GM12878 (cell line): Measurements from ENCODE around the gene FAM162A. TPM values are rescaled to one million over a fixed set of nuclear protein-coding genes. Genes with fewer than 3 reads are reported as not detected.

Experiments used
- ATAC-seq: fragments of 200-7000 bp; cut with Tn5 transposase; 3 replicates; pipeline ENCODE4 v1.9.1; 2020; ENCODE audit warnings: mild to moderate bottlenecking, moderate library complexity
- BruUV-seq: library from RNA; stranded (reverse); fragments of 400-500 nt; replicated peaks from 2 replicates; lab custom pipeline; 2021; lab: Mats Ljungman, UMichigan
- CTCF ChIA-PET: fragments of 300-600 bp; sonication (Branson Sonifier 250); formaldehyde crosslinking; extraction: SDS; loops from one replicate; lab custom pipeline; 2021; ENCODE audit warnings: inconsistent platforms; lab: Yijun Ruan, JAX
- POLR2A ChIA-PET: fragments of 350-600 bp; formaldehyde crosslinking; extraction: SDS; loops from one replicate; lab custom pipeline; 2021; ENCODE audit warnings: inconsistent platforms; lab: Charles Lee
- RAD21 ChIA-PET: fragments of 300-600 bp; sonication (Branson Sonifier 250); formaldehyde crosslinking; loops from one replicate; lab custom pipeline; 2023; ENCODE audit warnings: antibody characterized with exemption; ENCODE audit not compliant: unreplicated experiment; lab: Charles Lee
- SMC1A ChIA-PET: fragments of 300-600 bp; sonication (Branson Sonifier 250); formaldehyde crosslinking; loops from one replicate; lab custom pipeline; 2023; ENCODE audit not compliant: unreplicated experiment, uncharacterized antibody; lab: Charles Lee
- DNase-seq: peaks from one replicate; pipeline ENCODE4 v3.0.0-alpha.2; 2011; ENCODE audit warnings: low read depth, low spot score
- FAIRE-seq: peaks from 3 replicates; lab custom pipeline; 2011; peaks lifted over from hg19 to GRCh38; lab: Jason Lieb, UNC
- H2AFZ ChIP-seq: 2 replicates; pipeline ENCODE4 v1.6.0; 2011; ENCODE audit warnings: low read depth, low read length, control low read depth; ENCODE audit not compliant: control insufficient read depth
- H3K27ac ChIP-seq: 2 replicates; pipeline ENCODE4 v1.5.1; 2011; ENCODE audit warnings: control low read depth; ENCODE audit not compliant: control insufficient read depth, insufficient read depth
- H3K27me3 ChIP-seq, 2 experiments: replicated peaks in 1 of 2; 2 replicates each; pipeline versions ENCODE4 v1.6.0 to v1.6.1; 2011; ENCODE audit warnings: low read length in 1 of 2; ENCODE audit not compliant: control insufficient read depth in 2 of 2, insufficient read depth in 2 of 2
- H3K36me3 ChIP-seq, 2 experiments: 2 replicates each; pipeline ENCODE4 v1.5.1; 2011; ENCODE audit warnings: low read length in 1 of 2; ENCODE audit not compliant: control insufficient read depth in 2 of 2, insufficient read depth in 2 of 2
- H3K4me1 ChIP-seq: 2 replicates; pipeline ENCODE4 v1.6.1; 2011; ENCODE audit warnings: mild to moderate bottlenecking, low read length, moderate library complexity, mixed read lengths; ENCODE audit not compliant: control insufficient read depth, insufficient read depth
- H3K4me2 ChIP-seq: 2 replicates; pipeline ENCODE4 v1.6.0; 2011; ENCODE audit warnings: control low read depth; ENCODE audit not compliant: control insufficient read depth, insufficient read depth
- H3K4me3 ChIP-seq: fragments of 200-600 bp; sonication (generic); 2 replicates; pipeline ENCODE4 v1.5.1; 2016
- H3K79me2 ChIP-seq: 2 replicates; pipeline ENCODE4 v1.6.0; 2011; ENCODE audit warnings: low read length; ENCODE audit not compliant: control insufficient read depth, insufficient read depth
- H3K9ac ChIP-seq: 2 replicates; pipeline ENCODE4 v1.8.0; 2011; ENCODE audit warnings: low read length, control low read depth, mixed read lengths; ENCODE audit not compliant: control insufficient read depth, insufficient read depth
- H3K9me3 ChIP-seq: replicated peaks from 3 replicates; pipeline ENCODE4 v1.5.1; 2011; ENCODE audit warnings: mild to moderate bottlenecking, low read length; ENCODE audit not compliant: control insufficient read depth, insufficient read depth
- H4K20me1 ChIP-seq: 2 replicates; pipeline ENCODE4 v1.6.0; 2011; ENCODE audit not compliant: control insufficient read depth, insufficient read depth
- BCL11A ChIP-seq: IDR thresholded peaks from 2 replicates; pipeline ENCODE4 v1.6.1; 2011; ENCODE audit warnings: low read depth, low read length
- CBFB ChIP-seq: IDR thresholded peaks from 2 replicates; pipeline ENCODE4 v1.6.1; 2016; ENCODE audit warnings: antibody characterized with exemption, low read depth
- CBX5 ChIP-seq: sonication (generic); IDR thresholded peaks from 2 replicates; pipeline ENCODE4 v1.6.1; 2016; ENCODE audit warnings: low read depth, moderate library complexity, mild to moderate bottlenecking, inconsistent platforms
- CREB1 ChIP-seq: IDR thresholded peaks from 2 replicates; pipeline ENCODE4 v1.6.1; 2012; ENCODE audit warnings: low read depth, mild to moderate bottlenecking, inconsistent platforms
- RUNX3 ChIP-seq: IDR thresholded peaks from 2 replicates; pipeline ENCODE4 v1.6.1; 2012; ENCODE audit warnings: low read length, inconsistent platforms
- SMAD5 ChIP-seq: IDR thresholded peaks from 2 replicates; pipeline ENCODE4 v1.6.1; 2016; ENCODE audit warnings: antibody characterized with exemption, low read depth
- SUPT20H ChIP-seq: IDR thresholded peaks from 2 replicates; pipeline ENCODE4 v1.6.1; 2011; ENCODE audit warnings: low read depth, mild to moderate bottlenecking, low read length, moderate library complexity, borderline replicate concordance; ENCODE audit not compliant: control insufficient read depth
- TBL1XR1 ChIP-seq: IDR thresholded peaks from 2 replicates; pipeline ENCODE4 v1.6.1; 2012; ENCODE audit warnings: low read depth, low read length, improper control_type of control experiment
- ZNF274 ChIP-seq: IDR thresholded peaks from one replicate; pipeline ENCODE4 v1.8.0; 2011; ENCODE audit not compliant: insufficient read length, insufficient read depth
- WGBS: methylation state at CpG from one replicate; pipeline ENCODE4 v1.1.6; 2016; ENCODE audit warnings: low lambda C conversion rate; ENCODE audit not compliant: insufficient replicate concordance, insufficient coverage; ENCODE audit errors: missing lambda C conversion rate; 5-methylcytosine and 5-hydroxymethylcytosine counted together
- in situ Hi-C: fragments of 300-500 bp; cut with MboI; formaldehyde crosslinking; loops from 9 replicates; pipeline ENCODE4 v1.14.3; 2018; ENCODE audit warnings: mixed read lengths
- intact Hi-C: fragments of 100-400 bp; cut with micrococcal nuclease; formaldehyde crosslinking; loops from one replicate; pipeline ENCODE4 v1.14.2; 2022; ENCODE audit not compliant: unreplicated experiment
- polyA plus RNA-seq, 11 experiments: library from polyadenylated mRNA; depleted of rRNA in 4 of 11; unstranded in 6 of 11; stranded (reverse) in 5 of 11; fragments of >200 nt; fragmentation: Nextera tagmentation in 4 of 11; fragmentation: Illumina TruSeq in 1 of 11; extraction: Ambion mirVana in 4 of 11; extraction: Trizol in 1 of 11; gene quantifications; 1 replicate in 1 of 11; 2 replicates in 10 of 11; pipeline versions ENCODE4 v1.2.1 to v1.2.3, GENCODE V29; 2011 to 2016; ENCODE audit warnings: inconsistent platforms in 2 of 11, missing spikeins in 2 of 11, low read depth in 1 of 11
- total RNA-seq, 4 experiments: library from RNA; depleted of rRNA in 3 of 4; stranded (reverse); fragments of >200 nt in 3 of 4; fragmentation: Illumina TruSeq in 1 of 4; extraction: Trizol in 1 of 4; gene quantifications; 2 replicates each; pipeline versions ENCODE4 v1.2.1 to v1.2.3, GENCODE V29; 2013 to 2021
- TF ChIP-seq, protein P1 (sequence below): fragments of 450-650 bp; IDR thresholded peaks from 2 replicates; pipeline ENCODE4 v1.6.1; 2016; ENCODE audit warnings: mild to moderate bottlenecking

FAM162A gene
- total and polyA plus RNA-seq, 10 of the 15 experiments (the other 5 are each of a cell fraction or from before 2014, with no cell fraction given) = 59.2 to 346 (median 149) TPM

DNA sequence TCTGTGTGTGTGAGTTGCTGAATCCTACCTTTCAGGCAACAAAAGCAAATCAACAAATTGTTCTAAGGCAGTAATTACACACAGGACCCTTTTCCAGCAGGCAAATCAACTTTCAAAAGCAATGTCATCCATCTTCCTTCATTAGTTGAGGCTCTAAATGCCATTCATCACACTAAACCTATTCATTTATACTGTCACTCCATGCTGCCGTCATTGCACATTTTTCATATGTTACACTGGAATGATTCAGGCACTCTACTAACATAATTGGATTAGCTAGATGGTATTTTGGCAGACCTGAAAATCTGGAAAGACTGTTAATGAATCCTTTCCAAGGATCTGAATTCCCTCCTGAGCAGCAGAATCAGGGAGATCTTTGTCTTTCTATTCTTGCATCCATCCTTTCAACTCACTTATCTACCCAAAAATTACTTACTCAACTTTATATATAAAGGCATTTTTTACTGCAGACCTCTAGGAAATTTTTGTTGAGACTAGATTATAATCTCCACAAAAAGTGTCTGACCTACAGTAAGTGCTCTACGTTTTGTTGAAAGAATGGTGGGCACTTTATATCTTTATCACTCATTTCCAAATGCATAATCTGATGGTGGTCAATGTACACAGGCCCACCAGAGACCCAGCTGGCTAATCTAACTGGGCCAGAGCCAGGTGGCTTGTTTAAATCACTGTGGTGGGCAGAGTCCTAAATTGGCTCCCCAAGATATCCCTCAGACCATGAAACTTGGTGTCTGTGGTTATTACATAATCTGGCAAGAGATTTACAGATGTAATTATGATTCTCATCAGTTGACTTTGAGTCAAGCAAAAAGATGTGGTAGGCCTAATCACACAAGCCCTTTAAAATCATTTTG is 25.9 kb upstream of the FAM162A start:
- TF ChIP-seq TBL1XR1 (no peak), RUNX3 (peak; percentile 60; the same call in 1 of the 2 replicates), CBFB (no peak), CREB1 (no peak), SMAD5 (no peak), SUPT20H (no peak), BCL11A (peak; percentile 28; the same call in 1 of the 2 replicates), CBX5 (no peak), ZNF274 (no peak)
- TF ChIP-seq, protein P1, sequence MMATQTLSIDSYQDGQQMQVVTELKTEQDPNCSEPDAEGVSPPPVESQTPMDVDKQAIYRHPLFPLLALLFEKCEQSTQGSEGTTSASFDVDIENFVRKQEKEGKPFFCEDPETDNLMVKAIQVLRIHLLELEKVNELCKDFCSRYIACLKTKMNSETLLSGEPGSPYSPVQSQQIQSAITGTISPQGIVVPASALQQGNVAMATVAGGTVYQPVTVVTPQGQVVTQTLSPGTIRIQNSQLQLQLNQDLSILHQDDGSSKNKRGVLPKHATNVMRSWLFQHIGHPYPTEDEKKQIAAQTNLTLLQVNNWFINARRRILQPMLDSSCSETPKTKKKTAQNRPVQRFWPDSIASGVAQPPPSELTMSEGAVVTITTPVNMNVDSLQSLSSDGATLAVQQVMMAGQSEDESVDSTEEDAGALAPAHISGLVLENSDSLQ = no peak
- BruUV-seq = no TSS peak
- H3K36me3 ChIP-seq = peaks cover 0 to 3% of the 10 kb centered on the region in 2 experiments; a peak in 3 of 4 replicates
- ChIA-PET POLR2A (no interaction called here), CTCF (interaction anchor here (0.7 to 7.9 kb wide), 10 partner anchors 19 to 263 kb away, joined by 3 to 192 read pairs (median 5); partner anchors contain the start of gene FAM162A), SMC1A (interaction anchor here (0.9 to 7.9 kb wide), 8 partner anchors 17 to 811 kb away, joined by 3 to 191 read pairs (median 4); partner anchors contain the start of genes FAM162A and POLQ), RAD21 (interaction anchor here (1.0 to 7.4 kb wide), 7 partner anchors 8 to 811 kb away, joined by 3 to 114 read pairs (median 3); partner anchors contain the start of gene WDR5B)
- H2AFZ ChIP-seq = no peak overlapping the region
- no peak for DNase-seq
- H3K79me2 ChIP-seq = no peaks in the 10 kb centered on the region
- FAIRE-seq = no peak
- no peak overlapping the region for H3K4me2 ChIP-seq
- 52% methylated on average over 2 of the region's 2 CpGs for WGBS
- peak; percentile 8; the same call in 1 of the 3 replicates for ATAC-seq
- no peaks in the 10 kb centered on the region for H3K4me1 ChIP-seq
- no peak overlapping the region for H3K27ac ChIP-seq
- in situ Hi-C loops (loop anchor here (5.0 to 10.0 kb wide), 2 partner anchors 256 to 813 kb away; partner anchors contain the start of gene POLQ), intact Hi-C loops (loop anchor here (2.0 kb wide), 2 partner anchors 59 to 91 kb away; no protein-coding TSS in a partner anchor)
- no peaks in the 10 kb centered on the region for H3K9me3 ChIP-seq
- no peak overlapping the region for H3K9ac ChIP-seq
- H3K4me3 ChIP-seq = no peak overlapping the region
- H4K20me1 ChIP-seq = no peaks in the 10 kb centered on the region
- H3K27me3 ChIP-seq = no peaks in the 10 kb centered on the region
